ENCODE data around the gene MAGI2. TPM values are rescaled to one million over a fixed set of nuclear protein-coding genes. Genes with fewer than 3 reads are reported as not detected.

Gene MAGI2
- total RNA-seq, 2 donors from 2014 or later = 10.3 to 19.2 TPM

DNA sequence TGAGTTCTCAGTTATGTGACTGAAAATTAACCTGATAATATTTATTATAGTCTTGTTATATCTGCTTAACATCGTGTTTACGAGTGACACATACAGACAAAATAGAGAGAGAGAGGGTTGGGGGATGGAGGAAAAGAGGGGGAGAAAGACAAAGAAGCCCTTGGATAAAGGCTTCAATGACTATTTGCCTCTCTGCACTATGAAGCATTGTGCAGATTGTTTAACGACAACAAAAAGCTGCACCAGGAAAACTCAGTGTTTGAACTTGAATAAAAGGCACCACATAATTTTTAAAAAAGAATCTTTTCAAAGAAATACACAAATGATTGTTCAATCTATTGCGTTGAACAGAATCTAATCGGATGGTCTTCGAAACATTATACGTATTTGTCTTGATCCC is 27.8 kb downstream of the MAGI2 start:
- Histone ChIP-seq H3K9me3 (ENCODE audit: control insufficient read depth, low read length) (no peaks in the 10 kb centered on the region), H3K9ac (ENCODE audit: extremely low read depth, low read length, poor library complexity, severe bottlenecking) (no peak overlapping the region), H3K4me1 (ENCODE audit: control insufficient read depth, insufficient read depth, low read length) (no peaks in the 10 kb centered on the region), H3K36me3 (ENCODE audit: control insufficient read depth, insufficient read depth, low read length) (no peaks in the 10 kb centered on the region), H3K4me3 (ENCODE audit: low read length) (no peak overlapping the region), H3K27ac (ENCODE audit: low read depth, low read length) (no peak overlapping the region), H3K27me3 (ENCODE audit: control insufficient read depth, insufficient read depth, low read length, poor library complexity, severe bottlenecking) (no peaks in the 10 kb centered on the region)
- H3K27me3 Mint-ChIP-seq (ENCODE audit: insufficient read depth) = peaks cover 2% of the 10 kb centered on the region
- no peak overlapping the region for H3K4me3 Mint-ChIP-seq
- no peak for DNase-seq
- TF ChIP-seq, protein P1, sequence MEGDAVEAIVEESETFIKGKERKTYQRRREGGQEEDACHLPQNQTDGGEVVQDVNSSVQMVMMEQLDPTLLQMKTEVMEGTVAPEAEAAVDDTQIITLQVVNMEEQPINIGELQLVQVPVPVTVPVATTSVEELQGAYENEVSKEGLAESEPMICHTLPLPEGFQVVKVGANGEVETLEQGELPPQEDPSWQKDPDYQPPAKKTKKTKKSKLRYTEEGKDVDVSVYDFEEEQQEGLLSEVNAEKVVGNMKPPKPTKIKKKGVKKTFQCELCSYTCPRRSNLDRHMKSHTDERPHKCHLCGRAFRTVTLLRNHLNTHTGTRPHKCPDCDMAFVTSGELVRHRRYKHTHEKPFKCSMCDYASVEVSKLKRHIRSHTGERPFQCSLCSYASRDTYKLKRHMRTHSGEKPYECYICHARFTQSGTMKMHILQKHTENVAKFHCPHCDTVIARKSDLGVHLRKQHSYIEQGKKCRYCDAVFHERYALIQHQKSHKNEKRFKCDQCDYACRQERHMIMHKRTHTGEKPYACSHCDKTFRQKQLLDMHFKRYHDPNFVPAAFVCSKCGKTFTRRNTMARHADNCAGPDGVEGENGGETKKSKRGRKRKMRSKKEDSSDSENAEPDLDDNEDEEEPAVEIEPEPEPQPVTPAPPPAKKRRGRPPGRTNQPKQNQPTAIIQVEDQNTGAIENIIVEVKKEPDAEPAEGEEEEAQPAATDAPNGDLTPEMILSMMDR (conservative IDR thresholded peaks at IDR 0.05) = no peak
- H3K9me3 Mint-ChIP-seq = no peaks in the 10 kb centered on the region
- no peaks in the 10 kb centered on the region for H3K36me3 Mint-ChIP-seq (ENCODE audit: low read depth)
- H3K4me1 Mint-ChIP-seq = no peaks in the 10 kb centered on the region
- 89 to 94% methylated on average over 2 to 7 of the region's 7 CpGs for WGBS, 2 experiments (ENCODE audit: insufficient coverage in 1 of 2, insufficient read length in 1 of 2)
- H3K27ac Mint-ChIP-seq = no peak overlapping the region

DNA sequence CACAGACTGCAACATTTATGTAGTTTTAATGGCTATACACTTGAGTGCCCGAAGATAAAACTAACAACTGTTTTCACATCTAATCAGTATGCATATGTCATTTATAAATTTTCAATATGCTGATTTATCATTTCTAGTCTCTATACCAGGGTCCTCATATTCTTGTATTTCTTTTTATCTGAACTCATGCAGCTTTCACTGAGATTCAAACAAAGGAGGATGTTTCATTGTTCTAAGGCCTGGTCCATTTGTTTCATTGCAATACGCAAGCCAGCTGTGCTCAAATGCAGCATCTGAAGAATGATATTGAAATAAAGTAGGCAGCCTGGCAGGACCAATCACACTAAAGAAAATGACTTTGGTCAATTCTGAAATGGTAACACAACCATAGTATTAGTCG is 31.7 kb downstream of the MAGI2 start:
- no peaks in the 10 kb centered on the region for H3K4me1 Mint-ChIP-seq
- Histone ChIP-seq H3K9me3 (ENCODE audit: control insufficient read depth, low read length) (no peaks in the 10 kb centered on the region), H3K27ac (ENCODE audit: low read depth, low read length) (no peak overlapping the region), H3K4me1 (ENCODE audit: control insufficient read depth, insufficient read depth, low read length) (no peaks in the 10 kb centered on the region), H3K4me3 (ENCODE audit: low read length) (no peak overlapping the region), H3K27me3 (ENCODE audit: control insufficient read depth, insufficient read depth, low read length, poor library complexity, severe bottlenecking) (no peaks in the 10 kb centered on the region), H3K36me3 (ENCODE audit: control insufficient read depth, insufficient read depth, low read length) (no peaks in the 10 kb centered on the region), H3K9ac (ENCODE audit: extremely low read depth, low read length, poor library complexity, severe bottlenecking) (no peak overlapping the region)
- TF ChIP-seq, protein P1 (conservative IDR thresholded peaks at IDR 0.05) = no peak
- peaks cover 2% of the 10 kb centered on the region for H3K27me3 Mint-ChIP-seq (ENCODE audit: insufficient read depth)
- no peaks in the 10 kb centered on the region for H3K9me3 Mint-ChIP-seq
- no peak overlapping the region for H3K27ac Mint-ChIP-seq
- DNase-seq = no peak
- H3K36me3 Mint-ChIP-seq (ENCODE audit: low read depth) = no peaks in the 10 kb centered on the region
- 88 to 100% methylated on average over 1 to 3 of the region's 3 CpGs for WGBS, 2 experiments (ENCODE audit: insufficient coverage in 1 of 2, insufficient read length in 1 of 2)
- no peak overlapping the region for H3K4me3 Mint-ChIP-seq

DNA sequence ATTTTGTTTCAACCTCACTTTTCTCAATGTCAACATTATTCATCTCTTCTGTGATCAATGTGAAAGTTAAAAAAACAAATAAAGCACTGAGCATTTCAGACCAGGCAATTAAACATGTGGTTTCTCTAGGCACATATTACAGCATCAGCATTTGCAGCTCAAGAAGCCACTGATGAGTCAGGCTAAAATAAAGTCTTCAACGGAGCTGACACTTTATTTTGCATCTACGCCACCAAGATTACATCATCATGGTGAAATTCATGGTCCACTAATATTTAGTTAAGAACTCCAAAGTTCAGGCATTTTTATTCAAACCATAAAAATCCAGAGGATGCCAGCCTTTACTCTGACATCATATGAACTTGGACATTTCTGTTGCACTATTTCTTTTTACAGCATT is 33.0 kb downstream of the MAGI2 start:
- no peak overlapping the region for H3K27ac Mint-ChIP-seq
- Histone ChIP-seq H3K9me3 (ENCODE audit: control insufficient read depth, low read length) (no peaks in the 10 kb centered on the region), H3K27me3 (ENCODE audit: control insufficient read depth, insufficient read depth, low read length, poor library complexity, severe bottlenecking) (no peaks in the 10 kb centered on the region), H3K27ac (ENCODE audit: low read depth, low read length) (no peak overlapping the region), H3K36me3 (ENCODE audit: control insufficient read depth, insufficient read depth, low read length) (no peaks in the 10 kb centered on the region), H3K4me1 (ENCODE audit: control insufficient read depth, insufficient read depth, low read length) (no peaks in the 10 kb centered on the region), H3K9ac (ENCODE audit: extremely low read depth, low read length, poor library complexity, severe bottlenecking) (no peak overlapping the region), H3K4me3 (ENCODE audit: low read length) (no peak overlapping the region)
- WGBS, 2 experiments (ENCODE audit: insufficient coverage in 1 of 2, insufficient read length in 1 of 2) = 67 to 83% methylated on average over 1 to 2 of the region's 2 CpGs
- H3K27me3 Mint-ChIP-seq (ENCODE audit: insufficient read depth) = no peaks in the 10 kb centered on the region
- H3K4me3 Mint-ChIP-seq = no peak overlapping the region
- H3K9me3 Mint-ChIP-seq = no peaks in the 10 kb centered on the region
- H3K36me3 Mint-ChIP-seq (ENCODE audit: low read depth) = no peaks in the 10 kb centered on the region
- H3K4me1 Mint-ChIP-seq = no peaks in the 10 kb centered on the region
- DNase-seq = no peak
- TF ChIP-seq, protein P1 (conservative IDR thresholded peaks at IDR 0.05) = no peak
